Epithelial cell of proximal tubule (primary cell): ENCODE data around the gene KCNQ1. TPM values are rescaled to one million over a fixed set of nuclear protein-coding genes. Genes with fewer than 3 reads are reported as not detected.

Experiments used
- DNase-seq: peaks from one replicate; pipeline ENCODE4 v3.0.0-alpha.2; 2011; ENCODE audit warnings: low read depth
- H3K4me3 ChIP-seq: 2 replicates; pipeline ENCODE4 v1.5.1; 2011; ENCODE audit warnings: low read depth, mild to moderate bottlenecking, low read length
- total RNA-seq: library from RNA; depleted of rRNA; stranded (reverse); fragments of >200 nt; gene quantifications from 2 replicates; pipeline ENCODE4 v1.2.3, GENCODE V29; 2015
- TF ChIP-seq, protein P1 (sequence below): conservative IDR thresholded peaks from 2 replicates; pipeline ENCODE4 v1.5.1; 2012; ENCODE audit warnings: low read depth, mild to moderate bottlenecking, low read length

KCNQ1 gene
- total RNA-seq, 1 donor from 2014 or later = 0.46 TPM

DNA sequence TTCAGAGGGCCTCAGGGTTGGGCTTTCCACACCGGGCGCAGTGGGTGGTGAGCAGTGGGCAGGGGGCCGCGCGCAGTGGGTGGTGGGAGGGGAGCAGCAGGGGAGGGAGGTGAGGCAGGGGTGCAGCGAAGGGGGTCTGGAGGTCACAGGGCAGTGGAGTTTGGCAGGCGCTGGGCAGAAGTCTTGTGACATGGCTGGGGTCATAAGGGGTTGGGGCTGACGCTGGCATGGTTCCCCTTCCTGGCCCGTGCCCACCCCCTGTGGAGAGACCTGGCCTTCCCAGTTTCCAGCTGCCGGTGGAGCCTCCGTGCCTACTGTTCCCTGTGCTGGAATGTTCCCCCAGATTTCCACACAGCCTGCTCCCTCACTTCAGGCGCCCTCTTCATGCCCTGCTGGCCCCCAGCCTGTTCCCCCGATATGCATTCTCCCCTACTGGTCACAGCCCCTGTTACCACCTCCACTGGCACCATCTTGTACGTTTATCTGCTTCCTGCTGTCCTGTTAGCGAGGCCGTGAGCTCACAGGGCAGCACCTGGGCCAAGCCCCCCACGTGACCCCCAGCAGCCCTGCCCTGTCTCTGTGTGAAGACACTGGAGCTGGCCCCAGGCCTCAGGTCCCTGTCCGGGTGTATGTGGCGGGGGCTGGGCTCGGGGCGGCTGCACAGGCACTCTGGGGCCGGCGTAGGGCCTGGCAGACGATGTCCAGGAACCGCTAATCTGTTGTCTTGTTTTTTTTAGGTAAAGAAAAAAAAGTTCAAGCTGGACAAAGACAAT lies 143.4 kb downstream of the KCNQ1 start:
- DNase-seq = no peak
- TF ChIP-seq, protein P1, sequence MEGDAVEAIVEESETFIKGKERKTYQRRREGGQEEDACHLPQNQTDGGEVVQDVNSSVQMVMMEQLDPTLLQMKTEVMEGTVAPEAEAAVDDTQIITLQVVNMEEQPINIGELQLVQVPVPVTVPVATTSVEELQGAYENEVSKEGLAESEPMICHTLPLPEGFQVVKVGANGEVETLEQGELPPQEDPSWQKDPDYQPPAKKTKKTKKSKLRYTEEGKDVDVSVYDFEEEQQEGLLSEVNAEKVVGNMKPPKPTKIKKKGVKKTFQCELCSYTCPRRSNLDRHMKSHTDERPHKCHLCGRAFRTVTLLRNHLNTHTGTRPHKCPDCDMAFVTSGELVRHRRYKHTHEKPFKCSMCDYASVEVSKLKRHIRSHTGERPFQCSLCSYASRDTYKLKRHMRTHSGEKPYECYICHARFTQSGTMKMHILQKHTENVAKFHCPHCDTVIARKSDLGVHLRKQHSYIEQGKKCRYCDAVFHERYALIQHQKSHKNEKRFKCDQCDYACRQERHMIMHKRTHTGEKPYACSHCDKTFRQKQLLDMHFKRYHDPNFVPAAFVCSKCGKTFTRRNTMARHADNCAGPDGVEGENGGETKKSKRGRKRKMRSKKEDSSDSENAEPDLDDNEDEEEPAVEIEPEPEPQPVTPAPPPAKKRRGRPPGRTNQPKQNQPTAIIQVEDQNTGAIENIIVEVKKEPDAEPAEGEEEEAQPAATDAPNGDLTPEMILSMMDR = no peak
- no peak overlapping the region for H3K4me3 ChIP-seq

DNA sequence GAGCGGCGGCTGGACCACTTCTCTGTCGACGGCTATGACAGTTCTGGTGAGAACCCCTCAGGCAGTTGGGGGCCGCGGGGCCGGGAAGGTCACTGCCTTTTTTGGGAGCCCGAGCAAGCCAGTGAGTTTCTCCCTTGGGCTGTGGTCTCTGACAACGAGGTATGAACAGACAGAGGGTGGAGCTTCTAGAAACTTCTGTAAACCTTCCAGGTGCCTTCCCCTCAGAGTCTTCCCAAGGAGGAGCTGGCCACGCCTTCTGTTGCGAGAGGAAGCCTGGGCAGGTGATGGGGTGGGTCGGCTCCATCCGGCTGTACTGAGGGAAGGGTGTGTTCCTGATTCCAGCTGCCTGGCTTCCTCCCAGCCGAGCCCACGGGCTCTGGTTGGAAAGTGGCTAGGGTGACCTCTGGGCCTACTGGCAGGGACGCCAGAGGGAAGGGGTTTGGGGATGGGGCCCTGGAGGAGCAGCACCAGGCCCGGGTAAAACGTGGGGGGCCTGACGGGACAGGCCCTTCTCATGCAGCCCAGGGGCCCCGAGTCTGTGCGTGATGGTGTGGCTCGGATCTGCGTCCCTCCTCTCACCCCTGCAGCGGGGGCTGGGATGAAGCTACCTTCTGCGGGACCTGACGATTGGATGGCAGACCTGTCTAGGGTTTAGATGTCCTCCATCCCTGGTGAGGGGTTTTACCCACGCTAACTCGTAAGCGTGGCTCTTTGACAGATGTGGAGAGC lies 144.2 kb downstream of the KCNQ1 start:
- DNase-seq = no peak
- TF ChIP-seq, protein P1 = no peak
- no peak overlapping the region for H3K4me3 ChIP-seq

DNA sequence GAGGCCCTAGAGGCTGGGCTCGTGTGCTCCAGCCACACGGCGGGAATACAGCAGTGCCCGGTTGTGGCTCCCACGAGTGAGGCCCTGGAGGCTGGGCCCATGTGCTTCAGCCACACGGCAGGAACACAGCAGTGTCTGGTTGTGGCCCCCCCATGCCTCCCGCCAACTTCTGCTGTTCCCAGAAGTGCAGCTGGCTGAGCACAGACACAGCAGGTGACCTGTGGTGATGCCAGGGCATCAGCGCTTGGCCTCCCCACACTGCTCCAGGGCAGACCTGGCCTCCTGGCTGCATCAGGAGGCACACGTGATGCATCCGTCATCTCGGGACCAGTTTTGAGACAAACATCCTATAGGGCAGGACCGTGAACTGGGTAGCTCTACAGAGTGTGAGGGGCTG lies 144.7 kb downstream of the KCNQ1 start:
- no peak for DNase-seq
- TF ChIP-seq, protein P1 = no peak
- H3K4me3 ChIP-seq = no peak overlapping the region

DNA sequence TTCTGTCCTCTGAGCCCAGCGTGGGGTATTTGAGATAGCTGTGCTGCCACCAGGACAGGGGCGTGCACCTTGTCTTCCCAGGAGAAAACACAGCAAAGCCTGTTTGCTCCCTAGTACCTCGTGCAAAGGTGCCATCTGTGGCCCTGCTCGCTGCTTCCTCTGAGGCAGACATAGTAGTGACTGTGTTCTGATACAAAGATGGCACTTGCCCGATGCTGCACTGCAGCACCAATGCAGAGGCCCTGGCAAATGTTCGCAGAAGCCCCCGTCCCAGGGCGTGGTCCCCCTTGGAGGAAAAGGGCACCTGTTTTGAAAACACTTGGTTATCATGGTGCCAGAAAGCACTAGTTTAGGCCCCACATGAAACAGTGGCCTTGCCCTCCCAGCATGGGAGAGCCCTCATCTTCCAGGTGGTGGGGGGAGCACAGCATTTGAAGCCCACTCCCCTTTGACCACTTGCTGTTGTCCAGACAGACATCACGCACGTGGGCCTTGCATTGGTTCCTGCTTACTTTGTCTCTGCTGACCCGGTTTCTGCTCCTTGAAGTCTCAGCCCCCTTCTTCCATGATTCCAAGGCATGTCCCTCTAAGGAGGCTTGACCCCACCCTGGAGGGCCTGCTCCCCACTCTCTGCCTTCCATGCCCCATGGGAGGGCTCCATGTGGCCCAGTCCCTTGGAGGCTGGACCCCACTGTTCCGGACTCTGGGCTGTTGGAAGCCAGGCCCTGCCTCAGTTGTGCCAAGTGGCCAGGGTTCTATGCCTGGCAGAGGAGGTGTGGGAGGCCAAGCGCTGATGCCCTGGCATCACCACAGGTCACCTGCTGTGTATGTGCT lies 145.5 kb downstream of the KCNQ1 start:
- no peak overlapping the region for H3K4me3 ChIP-seq
- TF ChIP-seq, protein P1 = no peak

DNA sequence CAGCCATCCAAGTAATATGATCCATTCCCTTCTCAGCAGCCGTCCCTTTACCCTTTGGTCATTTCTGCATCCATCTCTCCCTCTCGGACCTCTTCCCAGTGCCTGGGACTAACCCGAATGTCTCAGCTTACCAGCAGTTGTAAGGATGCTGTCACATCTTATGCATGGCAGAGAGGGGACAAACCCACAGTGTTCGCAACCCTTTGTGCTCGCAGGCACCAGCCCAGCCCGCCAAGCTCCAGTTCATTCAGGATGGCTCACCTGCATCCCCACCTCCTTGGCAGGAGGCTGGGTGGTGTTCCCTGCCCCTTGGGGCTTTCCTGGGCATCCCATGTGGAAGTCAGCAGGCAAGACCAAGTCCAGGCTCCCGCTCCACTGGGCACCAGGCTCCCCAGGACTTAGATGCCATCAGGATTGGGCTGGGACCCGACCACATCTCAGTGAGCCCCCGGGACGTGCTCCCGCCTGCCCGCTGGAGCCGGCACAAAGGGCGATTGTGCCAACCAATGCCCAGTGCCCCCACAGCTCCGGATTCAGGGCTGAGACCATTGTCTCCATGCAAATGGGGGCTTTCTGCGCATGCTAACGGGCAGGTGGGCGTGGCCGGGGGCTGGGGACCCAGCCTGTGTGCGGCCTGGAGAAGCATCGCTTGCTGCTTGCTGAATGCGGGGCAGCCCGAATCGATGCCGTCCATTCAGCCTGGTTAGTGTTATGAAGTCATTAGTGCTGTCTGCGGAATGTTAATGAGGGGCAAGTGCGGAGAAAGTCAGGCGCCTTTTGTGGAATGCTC lies 146.4 kb downstream of the KCNQ1 start:
- TF ChIP-seq, protein P1 = no peak
- DNase-seq = no peak
- no peak overlapping the region for H3K4me3 ChIP-seq

More for the DNA sequence above, 145.5 kb downstream of the KCNQ1 start:
- DNase-seq = no peak

DNA sequence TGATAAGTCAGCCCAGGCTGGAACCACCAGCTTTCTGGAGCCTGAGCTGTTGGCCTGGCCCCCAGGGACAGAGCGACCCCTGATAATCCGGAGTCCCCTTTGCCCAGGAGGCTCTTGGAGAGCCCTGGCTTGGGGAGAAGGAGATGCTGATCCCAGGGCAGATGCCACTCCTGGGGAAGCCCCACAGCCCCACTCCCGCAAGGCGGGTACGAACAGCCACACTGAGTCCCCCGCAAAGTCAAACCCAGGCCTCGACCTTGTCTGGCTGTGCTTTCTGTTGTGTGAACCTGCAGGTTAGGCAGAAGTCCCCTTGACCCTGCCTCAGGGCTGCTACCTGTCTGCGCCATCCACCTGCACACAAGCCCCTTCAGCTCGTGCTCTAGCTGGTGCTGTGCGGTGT lies 147.0 kb downstream of the KCNQ1 start:
- H3K4me3 ChIP-seq = no peak overlapping the region
- TF ChIP-seq, protein P1 = no peak
- DNase-seq = no peak
